B cell (primary cell): ENCODE data around the gene PRUNE1. TPM values are rescaled to one million over a fixed set of nuclear protein-coding genes. Genes with fewer than 3 reads are reported as not detected.

Source experiments
- ATAC-seq: fragments of 200-7000 bp; cut with Tn5 transposase; one replicate; pipeline ENCODE4 v1.10.0; 2021; ENCODE audit warnings: low read depth, mild to moderate bottlenecking, moderate number of reproducible peaks, moderate library complexity
- CTCF ChIA-PET: fragments of 350-600 bp; sonication (Branson Sonifier 250); formaldehyde crosslinking; loops from one replicate; lab custom pipeline; 2021; ENCODE audit warnings: antibody characterized with exemption, inconsistent platforms; lab: Charles Lee
- POLR2A ChIA-PET: fragments of 350-600 bp; sonication (Branson Sonifier 250); formaldehyde crosslinking; loops from one replicate; lab custom pipeline; 2021; ENCODE audit warnings: antibody characterized with exemption; lab: Charles Lee
- DNase-seq: peaks from one replicate; pipeline ENCODE4 v3.0.0; 2013
- H2AFZ ChIP-seq: 2 replicates; pipeline ENCODE4 v1.6.1; 2012; ENCODE audit warnings: mild to moderate bottlenecking, low read depth, low read length; ENCODE audit not compliant: insufficient read depth, poor library complexity, severe bottlenecking
- H3K27ac ChIP-seq, 2 donors: 1 replicate in 1 of 2; 2 replicates in 1 of 2; pipeline ENCODE4 v1.5.1; 2012 to 2013; ENCODE audit warnings: low read length in 2 of 2, mild to moderate bottlenecking in 2 of 2, moderate library complexity in 1 of 2
- H3K27me3 ChIP-seq, 4 experiments: fragments of 200-600 bp in 1 of 4; sonication (generic) in 1 of 4; replicated peaks in 1 of 4; 1 replicate in 2 of 4; 2 replicates in 2 of 4; pipeline versions ENCODE4 v1.6.1 to v1.7.0; 2013 to 2016; ENCODE audit warnings: low read length in 3 of 4, mild to moderate bottlenecking in 2 of 4, mixed read lengths in 1 of 4, moderate library complexity in 1 of 4; ENCODE audit not compliant: insufficient read depth in 4 of 4, control insufficient read depth in 3 of 4; ENCODE audit errors: control extremely low read depth in 1 of 4
- H3K36me3 ChIP-seq, 2 experiments: replicated peaks in 1 of 2; 1 replicate in 1 of 2; 2 replicates in 1 of 2; pipeline versions ENCODE4 v1.6.1 to v1.7.1; 2013; ENCODE audit warnings: low read length in 1 of 2; ENCODE audit not compliant: insufficient read depth in 2 of 2, control insufficient read depth in 1 of 2; ENCODE audit errors: control extremely low read depth in 1 of 2, extremely low read depth in 1 of 2
- H3K4me1 ChIP-seq, 2 donors: fragments of 200-600 bp in 1 of 2; sonication (generic) in 1 of 2; 1 replicate in 1 of 2; 2 replicates in 1 of 2; pipeline versions ENCODE4 v1.5.1 to v1.6.1; 2013 to 2017; ENCODE audit warnings: low read length in 2 of 2; ENCODE audit not compliant: control insufficient read depth in 2 of 2, insufficient read depth in 2 of 2
- H3K4me2 ChIP-seq: replicated peaks from 2 replicates; pipeline ENCODE3; 2012; ENCODE audit warnings: mild to moderate bottlenecking, low read depth, low read length; ENCODE audit not compliant: poor library complexity, severe bottlenecking
- H3K4me3 ChIP-seq, 5 experiments: fragments of 200-600 bp in 1 of 5; sonication (generic) in 1 of 5; 1 replicate in 3 of 5; 2 replicates in 2 of 5; pipeline versions ENCODE4 v1.5.1 to v1.7.0; 2011 to 2016; ENCODE audit warnings: low read length in 4 of 5, mild to moderate bottlenecking in 4 of 5, low read depth in 2 of 5, control low read depth in 1 of 5, moderate library complexity in 1 of 5; ENCODE audit not compliant: insufficient read depth in 1 of 5; ENCODE audit errors: control extremely low read depth in 1 of 5, extremely low read depth in 1 of 5
- H3K79me2 ChIP-seq: fragments of 200-600 bp; sonication (generic); one replicate; pipeline ENCODE4 v1.6.0; 2016; ENCODE audit warnings: low read length; ENCODE audit not compliant: control insufficient read depth, insufficient read depth
- H3K9ac ChIP-seq: fragments of 200-600 bp; sonication (generic); 2 replicates; pipeline ENCODE4 v1.6.1; 2017; ENCODE audit warnings: mild to moderate bottlenecking, low read length, moderate library complexity
- H3K9me3 ChIP-seq, 3 donors: one replicate each; pipeline versions ENCODE4 v1.6.1 to v1.7.1; 2013; ENCODE audit warnings: low read length in 2 of 3; ENCODE audit not compliant: control insufficient read depth in 2 of 3, insufficient read depth in 1 of 3; ENCODE audit errors: control extremely low read depth in 1 of 3
- H4K20me1 ChIP-seq: 2 replicates; pipeline ENCODE4 v1.6.0; 2012; ENCODE audit warnings: mild to moderate bottlenecking, low read length; ENCODE audit not compliant: insufficient read depth, control insufficient read depth, poor library complexity, severe bottlenecking
- H3K27ac Mint-ChIP-seq: one replicate; pipeline ENCODE4 v1.8.0; 2021; ENCODE audit warnings: mixed read lengths
- H3K27me3 Mint-ChIP-seq: one replicate; pipeline ENCODE4 v1.8.0; 2021; ENCODE audit warnings: mixed read lengths
- H3K4me1 Mint-ChIP-seq: one replicate; pipeline ENCODE4 v1.8.0; 2021; ENCODE audit warnings: mixed read lengths
- H3K4me3 Mint-ChIP-seq: one replicate; pipeline ENCODE4 v1.8.0; 2021; ENCODE audit warnings: mixed read lengths
- H3K9me3 Mint-ChIP-seq: one replicate; pipeline ENCODE4 v1.8.0; 2022; ENCODE audit warnings: mixed read lengths; ENCODE audit not compliant: insufficient read depth
- CTCF ChIP-seq: fragments of 200-600 bp; IDR thresholded peaks from one replicate; pipeline ENCODE4 v1.8.0; 2022; ENCODE audit warnings: antibody characterized with exemption, mild to moderate bottlenecking
- EZH2 ChIP-seq: IDR thresholded peaks from 2 replicates; pipeline ENCODE4 v1.6.1; 2012; ENCODE audit warnings: borderline replicate concordance, low read depth, mild to moderate bottlenecking, moderate library complexity, low read length; ENCODE audit not compliant: insufficient read depth, poor library complexity, severe bottlenecking
- WGBS: methylation state at CpG from one replicate; pipeline ENCODE4 v1.1.5; 2013; ENCODE audit warnings: missing lambda C conversion rate; ENCODE audit not compliant: insufficient coverage; 5-methylcytosine and 5-hydroxymethylcytosine counted together
- intact Hi-C: fragments of 100-400 bp; cut with micrococcal nuclease; formaldehyde crosslinking; loops from one replicate; pipeline ENCODE4 v1.10.0; 2022
- polyA plus RNA-seq: library from polyadenylated mRNA; depleted of rRNA; stranded (reverse); fragments of >200 nt; gene quantifications from 2 replicates; pipeline ENCODE4 v1.2.3, GENCODE V29; 2012
- total RNA-seq, 2 donors: library from RNA; stranded (reverse); fragments of 120-200 nt in 1 of 2; gene quantifications; 1 replicate in 1 of 2; 2 replicates in 1 of 2; pipeline versions ENCODE4 v1.2.3 to v1.2.4, GENCODE V29; 2013 to 2022

Gene PRUNE1
- total and polyA plus RNA-seq, 2 donors (not counting 1 experiment from before 2014, with no cell fraction given): 15.9 to 21.3 TPM

- Mint-ChIP-seq H3K4me3 (no peak within 1 kb of the TSS), H3K9me3 (no peaks in the 10 kb centered on the region), H3K27me3 (no peaks in the 10 kb centered on the region), H3K27ac (no peak within 1 kb of the TSS), H3K4me1 (peaks cover 19% of the 10 kb centered on the region)
- Histone ChIP-seq H3K79me2 (no peaks in the 10 kb centered on the region), H3K9ac (no peak within 1 kb of the TSS), H3K27ac (no peak within 1 kb of the TSS), H3K27me3 (no peaks in the 10 kb centered on the region), H3K4me1 (peaks cover 13 to 18% of the 10 kb centered on the region in 2 donors), H3K4me2 (no peak within 1 kb of the TSS), H3K36me3 (no peaks in the 10 kb centered on the region), H3K9me3 (no peaks in the 10 kb centered on the region), H2AFZ (no peak within 1 kb of the TSS), H3K4me3 (no peak within 1 kb of the TSS), H4K20me1 (no peaks in the 10 kb centered on the region)
- WGBS: 90% methylated on average over 6 of the region's 12 CpGs
- POLR2A ChIA-PET: interaction anchor here (0.6 kb wide), 1 partner anchor 379 kb away, joined by 3 read pairs; no protein-coding TSS in a partner anchor
- TF ChIP-seq CTCF (no peak), EZH2 (no peak)
- DNase-seq (no peak), ATAC-seq (no peak)
- CTCF ChIA-PET: interaction anchor here (0.7 to 5.7 kb wide), 6 partner anchors 12 to 25 kb away, joined by 3 to 35 read pairs (median 14); partner anchors contain the start of gene MINDY1
- intact Hi-C loops: no loop called here
Observed at GRCh38 chr1:150981805-150982712, 26.2 kb upstream of the PRUNE1 start, which contains the start of gene ANXA9. Gene ANXA9, plus strand, starts transcription at chr1:150982292. Its CDS starts 814 bp downstream, at chr1:150983106.
